Esophagus squamous epithelium (tissue), 4 donors: Measurements from ENCODE around the gene ULBP3.
A peak's percentile ranks its signal among the peaks of the same experiment; 100 is the strongest.

ENCODE experiments used
- CTCF ChIP-seq, 6 experiments: fragments of 450-650 bp in 4 of 6; fragments of 200-600 bp in 2 of 6; sonication (generic) in 2 of 6; IDR thresholded peaks; one replicate each; pipeline ENCODE4 v1.5.1; 2016 to 2019; ENCODE audit warnings: antibody characterized with exemption in 6 of 6, mild to moderate bottlenecking in 4 of 6, moderate library complexity in 4 of 6
- POLR2A ChIP-seq, 4 donors: fragments of 450-650 bp; IDR thresholded peaks; one replicate each; pipeline ENCODE4 v1.6.1; 2017; ENCODE audit warnings: antibody characterized with exemption in 4 of 4, mild to moderate bottlenecking in 4 of 4, moderate library complexity in 3 of 4

- no peak for TF ChIP-seq POLR2A (IDR thresholded peaks at IDR 0.05)
- peak in 1 of 6 experiments; percentile 11 for TF ChIP-seq CTCF (IDR thresholded peaks at IDR 0.05)
Measured at GRCh38 chr6:150072201-150072600, 3.3 kb upstream of the ULBP3 start.
